ENCODE results near the gene CBLN1.
"Not testable (repeated sequence)": the region's sequence is repeated elsewhere in the genome, so short reads cannot be mapped to it uniquely, and the experiment has no call there.

Gene CBLN1

GRCh38 chr16:49277766-49278566 lies 3.7 kb downstream of the CBLN1 start:
- no peak for DNase-seq (ENCODE audit: low read depth in 2 of 3, low spot score in 2 of 3)

GRCh38 chr16:49277386-49277742 lies 4.3 kb downstream of the CBLN1 start:
- no peak for DNase-seq (ENCODE audit: low read depth in 2 of 3, low spot score in 2 of 3)

- DNase-seq (ENCODE audit: low read depth in 2 of 3, low spot score in 2 of 3): no peak
These were observed 4.8 kb downstream of the CBLN1 start for GRCh38 chr16:49276646-49277385.

GRCh38 chr16:49275870-49276269 lies 5.8 kb downstream of the CBLN1 start:
- no peak for DNase-seq (ENCODE audit: low read depth in 2 of 3, low spot score in 2 of 3)

- DNase-seq (ENCODE audit: low read depth in 2 of 3, low spot score in 2 of 3): no peak
These were observed 6.4 kb downstream of the CBLN1 start for GRCh38 chr16:49275050-49275730.

- DNase-seq (ENCODE audit: low read depth in 2 of 3, low spot score in 2 of 3): no peak
These were observed 7.0 kb downstream of the CBLN1 start for GRCh38 chr16:49274591-49274990.

- DNase-seq (ENCODE audit: low read depth in 2 of 3, low spot score in 2 of 3): no peak
These were observed 7.9 kb downstream of the CBLN1 start for GRCh38 chr16:49273771-49274170.

- DNase-seq (ENCODE audit: low read depth in 2 of 3, low spot score in 2 of 3): no peak
These were observed 10.3 kb downstream of the CBLN1 start for GRCh38 chr16:49271363-49271762.

GRCh38 chr16:49269201-49269600 lies 12.4 kb downstream of the CBLN1 start:
- no peak for DNase-seq (ENCODE audit: low read depth in 2 of 3, low spot score in 2 of 3)

GRCh38 chr16:49268667-49269066 lies 13.0 kb downstream of the CBLN1 start:
- DNase-seq (ENCODE audit: low read depth in 2 of 3, low spot score in 2 of 3): no peak

- DNase-seq (ENCODE audit: low read depth in 2 of 3, low spot score in 2 of 3): no peak
These were observed 19.1 kb downstream of the CBLN1 start for GRCh38 chr16:49262501-49262900.

- no peak for DNase-seq (ENCODE audit: low read depth in 2 of 3, low spot score in 2 of 3)
These were observed 19.7 kb downstream of the CBLN1 start for GRCh38 chr16:49261930-49262329.

- DNase-seq (ENCODE audit: low read depth in 2 of 3, low spot score in 2 of 3): no peak
These were observed 20.6 kb downstream of the CBLN1 start for GRCh38 chr16:49260956-49261530.

GRCh38 chr16:49260253-49260652 lies 21.4 kb downstream of the CBLN1 start:
- no peak for DNase-seq (ENCODE audit: low read depth in 2 of 3, low spot score in 2 of 3)

GRCh38 chr16:49259330-49259729 lies 22.3 kb downstream of the CBLN1 start:
- no peak for DNase-seq (ENCODE audit: low read depth in 2 of 3, low spot score in 2 of 3)

GRCh38 chr16:49250689-49251088 lies 30.9 kb downstream of the CBLN1 start:
- no peak for DNase-seq (ENCODE audit: low read depth in 2 of 3, low spot score in 2 of 3)

GRCh38 chr16:49248227-49248626 lies 33.4 kb downstream of the CBLN1 start:
- no peak for DNase-seq (ENCODE audit: low read depth in 2 of 3, low spot score in 2 of 3)

- no peak for DNase-seq (ENCODE audit: low read depth in 2 of 3, low spot score in 2 of 3)
These were observed 45.4 kb downstream of the CBLN1 start for GRCh38 chr16:49236216-49236615.

GRCh38 chr16:49228335-49228734 lies 53.3 kb downstream of the CBLN1 start:
- DNase-seq (ENCODE audit: low read depth in 2 of 3, low spot score in 2 of 3): not testable (repeated sequence)
